Measurements from ENCODE around the gene MAP7. TPM values are rescaled to one million over a fixed set of nuclear protein-coding genes. Genes with fewer than 3 reads are reported as not detected.

Gene MAP7
- total RNA-seq, 4 donors from 2014 or later: 40.6 to 61.3 (median 46.6) TPM

DNA sequence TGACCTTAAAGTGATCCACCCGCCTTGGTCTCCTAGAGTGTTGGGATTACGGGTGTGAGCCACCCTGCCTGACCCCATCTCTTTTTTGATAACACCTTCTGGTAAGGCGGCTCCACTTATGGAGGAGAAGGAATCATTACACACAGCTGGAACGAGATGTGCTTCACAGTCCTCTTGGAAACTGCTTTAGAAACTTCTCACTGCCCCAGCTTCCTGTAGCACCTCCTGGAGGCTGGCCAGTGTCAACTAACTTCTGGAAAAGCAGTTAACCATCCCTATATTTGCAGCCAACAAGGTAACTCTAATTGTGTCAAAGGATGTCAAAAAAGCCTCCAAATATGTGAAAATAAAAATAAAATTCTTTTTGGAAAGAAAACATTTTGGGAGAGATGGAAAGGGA, 211.7 kb downstream of the MAP7 start:
- no peak for TF ChIP-seq EP300 (IDR thresholded peaks at IDR 0.05; ENCODE audit: low read depth)
- TF ChIP-seq POLR2AphosphoS5 (IDR thresholded peaks at IDR 0.05): no peak
- TF ChIP-seq, protein P1, sequence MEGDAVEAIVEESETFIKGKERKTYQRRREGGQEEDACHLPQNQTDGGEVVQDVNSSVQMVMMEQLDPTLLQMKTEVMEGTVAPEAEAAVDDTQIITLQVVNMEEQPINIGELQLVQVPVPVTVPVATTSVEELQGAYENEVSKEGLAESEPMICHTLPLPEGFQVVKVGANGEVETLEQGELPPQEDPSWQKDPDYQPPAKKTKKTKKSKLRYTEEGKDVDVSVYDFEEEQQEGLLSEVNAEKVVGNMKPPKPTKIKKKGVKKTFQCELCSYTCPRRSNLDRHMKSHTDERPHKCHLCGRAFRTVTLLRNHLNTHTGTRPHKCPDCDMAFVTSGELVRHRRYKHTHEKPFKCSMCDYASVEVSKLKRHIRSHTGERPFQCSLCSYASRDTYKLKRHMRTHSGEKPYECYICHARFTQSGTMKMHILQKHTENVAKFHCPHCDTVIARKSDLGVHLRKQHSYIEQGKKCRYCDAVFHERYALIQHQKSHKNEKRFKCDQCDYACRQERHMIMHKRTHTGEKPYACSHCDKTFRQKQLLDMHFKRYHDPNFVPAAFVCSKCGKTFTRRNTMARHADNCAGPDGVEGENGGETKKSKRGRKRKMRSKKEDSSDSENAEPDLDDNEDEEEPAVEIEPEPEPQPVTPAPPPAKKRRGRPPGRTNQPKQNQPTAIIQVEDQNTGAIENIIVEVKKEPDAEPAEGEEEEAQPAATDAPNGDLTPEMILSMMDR (IDR thresholded peaks at IDR 0.05): no peak
- no peak for TF ChIP-seq POLR2A (IDR thresholded peaks at IDR 0.05)
- in situ Hi-C loops (cut with MboI; ENCODE audit: low pct_ligation_motif_present in 1 of 4, low pct_unique_long_range_greater_than_20kb in 1 of 4, low sequenced_read_pairs in 3 of 4) (no loop called here), intact Hi-C loops (cut with DNase I; ENCODE audit: low total_unique reads) (no loop called here)
- Histone ChIP-seq H3K27ac (no peak overlapping the region), H3K36me3 (no peaks in the 10 kb centered on the region), H3K27me3 (no peaks in the 10 kb centered on the region), H3K4me3 (no peak overlapping the region), H3K4me1 (no peaks in the 10 kb centered on the region), H3K9me3 (no peaks in the 10 kb centered on the region)
- DNase-seq: no peak
- 83% methylated on average over 4 of the region's 4 CpGs; no CpG with 5 or more reads in 1 of the 2 donors for WGBS, 2 donors (ENCODE audit: low coverage in 1 of 2)

DNA sequence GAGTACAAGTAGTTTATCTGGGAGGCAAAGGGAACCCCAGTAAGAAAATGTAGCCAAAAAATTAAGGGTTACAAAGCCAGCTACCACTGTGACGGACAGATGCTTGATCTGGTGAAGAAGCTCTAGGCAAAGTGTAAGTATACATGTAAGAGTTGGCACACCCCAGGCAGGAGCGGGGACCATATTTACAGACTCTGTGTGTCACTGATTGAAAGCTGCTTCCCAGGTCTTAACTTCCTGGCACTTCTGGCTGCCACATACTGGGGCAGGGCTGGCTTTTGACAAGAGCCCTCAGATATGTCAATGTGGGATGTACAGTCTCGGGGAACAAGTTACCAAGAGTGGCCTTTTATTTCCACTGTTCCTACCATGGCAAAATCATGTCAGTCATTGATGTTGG, 212.6 kb downstream of the MAP7 start:
- DNase-seq: no peak
- Histone ChIP-seq H3K9me3 (no peaks in the 10 kb centered on the region), H3K4me1 (no peaks in the 10 kb centered on the region), H3K36me3 (no peaks in the 10 kb centered on the region), H3K27ac (no peak overlapping the region), H3K27me3 (no peaks in the 10 kb centered on the region), H3K4me3 (no peak overlapping the region)
- in situ Hi-C loops (cut with MboI; ENCODE audit: low pct_ligation_motif_present in 1 of 4, low pct_unique_long_range_greater_than_20kb in 1 of 4, low sequenced_read_pairs in 3 of 4): no loop called here
- 80 to 89% methylated on average over 1 to 3 of the region's 3 CpGs for WGBS, 2 donors (ENCODE audit: low coverage in 1 of 2)
- no peak for TF ChIP-seq POLR2A (IDR thresholded peaks at IDR 0.05)
- TF ChIP-seq, protein P1 (IDR thresholded peaks at IDR 0.05): no peak
- TF ChIP-seq EP300 (IDR thresholded peaks at IDR 0.05; ENCODE audit: low read depth): no peak
- TF ChIP-seq POLR2AphosphoS5 (IDR thresholded peaks at IDR 0.05): no peak
- intact Hi-C loops (cut with DNase I; ENCODE audit: low total_unique reads): no loop called here

DNA sequence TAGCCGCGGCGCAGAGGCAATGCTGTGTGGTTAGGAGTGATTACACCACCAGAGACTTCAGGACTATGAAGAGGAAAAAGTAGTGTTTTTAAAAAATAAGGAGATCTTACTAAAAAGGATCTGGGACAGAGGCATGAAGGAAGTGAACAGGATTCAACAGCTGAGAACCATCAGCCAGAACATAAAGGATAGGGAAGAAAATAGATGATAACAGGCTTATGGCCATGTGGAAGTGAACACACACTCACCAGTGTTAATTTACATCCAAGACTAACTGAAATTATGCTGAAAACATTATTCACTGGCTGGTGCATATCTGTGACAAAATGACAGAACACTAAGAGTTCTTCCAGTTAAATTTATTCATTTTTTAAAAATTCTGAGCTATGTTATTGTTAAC, 213.1 kb downstream of the MAP7 start:
- intact Hi-C loops (cut with DNase I; ENCODE audit: low total_unique reads): no loop called here
- no peak overlapping the region for H3K27ac ChIP-seq
- WGBS, 2 donors (ENCODE audit: low coverage in 1 of 2): 55 to 81% methylated on average over 3 of the region's 3 CpGs

DNA sequence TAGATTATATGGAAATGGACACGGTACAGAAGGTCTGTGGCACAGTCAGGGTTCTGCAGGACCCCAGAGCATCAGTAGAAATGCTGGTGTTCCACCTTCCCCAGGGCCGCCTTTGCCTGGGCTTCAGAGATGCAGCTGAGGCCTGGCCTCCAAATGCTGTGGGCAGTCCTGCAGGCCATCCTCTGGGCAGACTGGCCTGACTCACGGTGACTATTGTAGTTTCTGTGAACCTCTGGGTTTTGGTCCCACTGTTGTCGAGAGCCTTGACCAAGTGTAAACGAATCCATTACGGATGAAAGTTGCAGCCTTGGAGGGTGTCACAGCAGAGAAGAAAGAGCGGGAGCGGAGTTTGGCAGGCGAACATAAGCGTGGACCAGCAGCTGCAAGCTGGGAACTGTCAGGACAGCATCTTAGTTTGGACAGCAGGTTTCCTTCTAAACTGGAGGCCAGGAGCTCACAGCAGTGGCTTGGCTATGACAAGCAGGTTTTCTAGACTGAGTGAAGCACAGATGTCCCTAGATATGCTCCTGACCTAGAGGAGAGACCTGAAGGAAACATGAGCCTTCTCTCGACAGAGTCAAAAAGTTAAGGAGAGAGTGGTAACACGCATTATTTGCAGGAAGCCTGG, 214.4 kb downstream of the MAP7 start:
- in situ Hi-C loops (cut with MboI; ENCODE audit: low pct_ligation_motif_present in 1 of 4, low pct_unique_long_range_greater_than_20kb in 1 of 4, low sequenced_read_pairs in 3 of 4) (no loop called here), intact Hi-C loops (cut with DNase I; ENCODE audit: low total_unique reads) (no loop called here)
- peak overlapping the region in 1 of 4 donors; percentile 19 for H3K27ac ChIP-seq
- no peaks in the 10 kb centered on the region for H3K36me3 ChIP-seq
- 77 to 94% methylated on average over 3 to 12 of the region's 12 CpGs for WGBS, 2 donors (ENCODE audit: low coverage in 1 of 2)
- H3K27me3 ChIP-seq: no peaks in the 10 kb centered on the region
- no peak for DNase-seq
- H3K4me1 ChIP-seq: no peaks in the 10 kb centered on the region
- no peaks in the 10 kb centered on the region for H3K9me3 ChIP-seq
- no peak overlapping the region for H3K4me3 ChIP-seq
- TF ChIP-seq POLR2AphosphoS5 (IDR thresholded peaks at IDR 0.05) (no peak), EP300 (IDR thresholded peaks at IDR 0.05; ENCODE audit: low read depth) (no peak), POLR2A (IDR thresholded peaks at IDR 0.05) (no peak)
- TF ChIP-seq, protein P1 (IDR thresholded peaks at IDR 0.05): no peak

More for the DNA sequence above, 213.1 kb downstream of the MAP7 start:
- no peak for DNase-seq
- in situ Hi-C loops (cut with MboI; ENCODE audit: low pct_ligation_motif_present in 1 of 4, low pct_unique_long_range_greater_than_20kb in 1 of 4, low sequenced_read_pairs in 3 of 4): no loop called here
- no peaks in the 10 kb centered on the region for H3K36me3 ChIP-seq
- no peaks in the 10 kb centered on the region for H3K27me3 ChIP-seq
- H3K9me3 ChIP-seq: no peaks in the 10 kb centered on the region
- TF ChIP-seq, protein P1 (IDR thresholded peaks at IDR 0.05): no peak
- TF ChIP-seq POLR2A (IDR thresholded peaks at IDR 0.05) (no peak), POLR2AphosphoS5 (IDR thresholded peaks at IDR 0.05) (no peak), EP300 (IDR thresholded peaks at IDR 0.05; ENCODE audit: low read depth) (no peak)
- no peaks in the 10 kb centered on the region for H3K4me1 ChIP-seq
- H3K4me3 ChIP-seq: no peak overlapping the region

Data from transverse colon (tissue), 4 donors.